GM21526 (cell line): ENCODE measurements around the gene LIMS2.

ENCODE experiments used
- ATAC-seq: cut with Tn5 transposase; IDR thresholded peaks from one replicate; pipeline ENCODE4 v1.9.1; 2021; ENCODE audit warnings: moderate library complexity; ENCODE audit not compliant: unreplicated experiment, low FRiP score

LIMS2 gene

DNA sequence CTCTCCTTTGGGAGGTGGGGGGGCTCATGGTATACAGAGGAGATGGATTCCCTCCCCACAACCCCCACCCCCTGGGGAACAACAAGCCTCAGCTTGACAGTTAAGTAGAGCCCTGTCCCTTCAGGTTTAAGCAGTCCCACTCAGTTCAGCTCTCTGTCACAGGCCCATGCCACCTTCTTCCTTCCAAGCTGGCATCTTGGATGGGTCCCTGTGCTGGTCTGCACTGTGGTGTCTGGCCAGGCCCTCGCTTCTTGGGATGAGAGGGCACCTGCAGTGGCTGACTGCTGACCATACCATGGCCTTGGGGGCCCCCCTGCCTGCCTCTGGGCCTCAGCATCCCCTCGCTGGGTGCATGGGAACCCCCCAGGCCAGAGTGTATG, 49.8 kb downstream of the LIMS2 start:
- no peak for ATAC-seq

- no peak for ATAC-seq
Observed at GRCh38 chr2:127624756-127625571, 50.4 kb downstream of the LIMS2 start.

DNA sequence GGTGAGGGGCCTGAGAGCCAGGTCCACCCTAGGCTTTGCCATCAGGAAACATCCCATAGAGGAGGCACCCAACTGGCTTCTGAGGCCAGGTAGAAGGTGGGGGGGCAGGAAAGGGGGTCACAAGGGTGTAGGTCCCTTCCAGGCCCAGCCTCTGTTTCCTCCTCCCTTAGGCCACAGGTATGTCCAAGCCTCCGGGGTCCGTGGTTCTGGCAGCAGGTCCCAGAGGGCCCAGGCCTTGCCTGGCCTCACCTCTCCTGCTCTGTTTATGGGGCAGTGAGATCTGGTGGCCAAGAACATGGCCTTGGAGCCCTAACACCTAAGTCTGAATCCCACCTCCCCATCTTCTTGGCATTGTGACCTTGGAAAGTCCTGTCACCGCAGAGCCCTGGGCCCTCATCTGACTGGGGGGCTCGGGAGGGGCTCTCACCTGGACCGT, 51.0 kb downstream of the LIMS2 start:
- no peak for ATAC-seq

DNA sequence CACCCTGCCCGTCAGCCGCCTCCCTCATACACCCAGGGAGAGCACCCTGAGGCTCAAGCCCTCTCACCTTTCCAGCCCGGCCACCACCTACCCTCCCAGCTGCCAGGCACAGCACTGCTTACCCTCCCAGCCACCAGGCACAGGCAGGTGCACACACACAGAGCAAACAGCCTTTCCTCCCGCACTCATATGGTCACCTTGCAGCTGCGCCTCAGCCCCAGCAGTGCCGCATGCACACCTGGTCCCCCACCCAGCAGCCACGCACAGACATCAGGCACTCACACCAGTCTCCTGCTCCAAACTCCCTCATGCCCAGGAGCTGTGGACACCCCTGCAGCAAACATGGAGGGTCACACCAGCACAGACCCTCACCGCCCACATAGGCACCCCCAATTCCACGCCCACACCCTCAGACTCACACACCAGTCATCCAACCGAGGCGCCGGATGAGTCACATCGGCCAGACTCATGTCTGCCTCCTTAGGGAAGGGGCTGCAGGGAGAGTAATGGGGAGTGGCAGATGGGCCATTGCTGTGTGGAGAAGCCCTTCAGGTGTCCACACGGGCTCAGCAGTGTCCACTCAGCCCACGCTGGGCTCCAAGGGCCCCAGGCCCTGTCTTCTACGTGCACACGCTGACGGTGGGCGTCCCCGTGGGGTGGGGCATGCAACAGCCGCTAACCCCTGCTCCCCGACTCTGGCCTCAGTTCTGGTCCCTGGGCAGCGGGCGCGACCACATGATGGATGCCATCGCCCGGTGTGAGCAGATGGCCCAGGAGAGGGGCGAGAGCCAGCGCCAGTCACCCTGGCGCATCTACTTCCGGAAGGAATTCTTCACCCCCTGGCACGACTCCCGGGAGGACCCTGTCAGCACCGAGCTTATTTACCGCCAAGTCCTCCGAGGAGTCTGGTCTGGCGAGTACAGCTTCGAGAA, 51.7 kb downstream of the LIMS2 start:
- ATAC-seq: no peak

DNA sequence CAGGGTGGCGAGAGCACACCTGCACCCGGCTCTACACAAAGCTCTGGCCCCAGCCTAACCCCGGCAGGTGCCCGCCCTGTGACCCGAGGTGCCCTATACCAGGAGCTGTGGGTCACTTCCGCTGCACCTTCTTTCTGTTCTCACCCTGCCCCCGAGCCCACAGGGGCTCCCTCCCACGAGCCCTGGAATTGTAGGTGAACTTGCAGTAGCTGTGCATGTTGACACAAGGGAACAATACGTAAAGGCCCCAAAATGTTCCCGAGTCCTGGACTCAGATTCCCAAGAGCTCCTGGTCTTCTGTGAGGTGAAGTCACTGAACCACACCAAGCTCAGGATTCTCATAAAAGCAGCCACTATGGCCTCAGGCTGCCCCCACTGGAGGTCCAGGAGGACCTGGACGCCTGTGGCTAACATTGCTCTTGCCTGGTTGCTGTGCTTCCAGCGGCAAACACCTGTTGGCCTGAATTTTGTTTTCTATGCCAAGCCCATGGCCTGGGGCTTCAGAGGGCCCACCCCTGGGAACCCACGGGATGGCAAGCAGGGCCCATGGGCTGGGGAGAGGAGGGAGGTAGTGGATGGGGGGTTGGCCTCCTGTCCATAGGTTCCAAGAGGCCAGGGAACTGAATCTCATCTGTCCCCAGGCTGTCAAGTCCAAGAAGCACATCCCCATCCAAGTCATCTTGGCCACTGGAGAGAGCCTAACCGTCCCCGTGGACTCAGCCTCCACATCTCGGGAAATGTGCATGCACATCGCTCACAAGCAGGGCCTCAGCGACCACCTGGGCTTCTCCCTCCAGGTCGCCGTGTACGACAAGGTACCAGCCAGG, 52.6 kb downstream of the LIMS2 start:
- no peak for ATAC-seq

DNA sequence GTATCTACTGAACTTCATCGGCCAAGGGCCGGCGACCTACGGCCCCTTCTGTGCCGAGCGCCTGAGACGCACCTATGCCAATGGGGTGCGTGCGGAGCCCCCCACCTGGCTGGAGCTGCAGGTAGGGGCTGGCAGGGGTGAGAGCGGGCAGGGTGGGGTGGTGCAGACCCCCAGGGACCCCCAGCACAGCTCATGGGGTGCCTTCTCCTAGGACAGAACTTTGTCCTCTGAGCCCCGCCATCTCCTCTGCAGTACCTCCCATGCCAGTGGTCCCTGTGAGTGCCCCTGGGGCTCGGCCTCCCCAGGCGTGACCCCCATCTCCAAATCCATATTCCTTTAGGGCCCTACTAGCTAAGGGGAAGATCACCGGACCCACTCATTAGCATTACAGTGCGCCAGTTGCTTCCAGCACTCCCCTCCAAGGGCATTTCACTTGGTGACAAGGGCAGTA, 53.3 kb downstream of the LIMS2 start:
- ATAC-seq: no peak

DNA sequence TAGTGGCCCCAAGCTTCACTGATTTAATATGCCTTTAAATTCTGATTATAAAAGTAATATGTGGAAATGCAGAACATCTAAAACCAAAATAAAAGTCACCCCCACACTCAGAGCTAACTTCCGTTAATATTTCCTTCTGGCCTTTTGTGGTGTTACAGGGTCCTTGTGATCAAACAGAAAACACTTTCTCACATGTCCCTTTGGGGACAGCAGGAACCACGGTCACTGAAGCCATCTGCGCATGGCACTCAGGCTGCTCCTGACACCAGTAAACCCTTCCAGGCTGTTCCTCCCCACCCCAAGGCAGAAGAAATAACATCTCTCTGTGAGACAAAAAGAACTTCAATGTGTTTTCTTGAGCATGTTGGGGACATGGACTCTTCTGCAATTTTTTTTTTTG, 54.5 kb downstream of the LIMS2 start:
- no peak for ATAC-seq

- no peak for ATAC-seq
Observed at GRCh38 chr2:127619877-127620705, 55.2 kb downstream of the LIMS2 start.

GRCh38 chr2:127619203-127619590, 56.1 kb downstream of the LIMS2 start:
- ATAC-seq: no peak

DNA sequence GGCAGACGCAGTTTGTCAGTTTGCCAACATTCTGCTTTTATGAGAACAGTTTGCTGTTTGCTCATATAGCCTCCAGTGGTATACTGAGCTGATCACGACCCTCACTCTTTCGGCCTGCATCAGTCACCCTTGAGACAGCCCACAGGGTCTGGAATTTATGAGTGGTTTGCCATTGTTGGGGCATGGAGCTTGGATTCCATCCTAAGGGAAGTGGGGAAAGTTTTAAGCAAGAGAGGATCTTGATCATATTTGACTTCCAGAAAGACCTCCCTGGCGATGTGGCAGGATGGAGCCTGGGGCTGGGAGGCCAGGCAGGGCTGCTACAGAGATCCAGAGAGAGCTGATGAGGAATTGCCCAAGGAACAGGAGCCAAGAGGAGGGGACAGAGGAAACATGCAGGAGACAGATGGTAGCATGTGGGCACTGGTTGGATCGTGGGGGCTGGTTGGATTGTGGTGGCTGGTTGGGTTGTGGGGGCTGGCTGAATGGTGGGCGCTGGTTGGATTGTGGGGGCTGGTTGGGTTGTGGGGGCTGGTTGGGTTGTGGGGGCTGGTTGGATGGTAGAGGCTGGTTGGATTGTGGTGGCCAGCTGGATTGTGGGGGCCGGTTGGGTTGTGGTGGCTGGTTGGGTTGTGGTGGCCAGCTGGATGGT, 56.7 kb downstream of the LIMS2 start:
- no peak for ATAC-seq

GRCh38 chr2:127615511-127616166, 59.7 kb downstream of the LIMS2 start:
- no peak for ATAC-seq

DNA sequence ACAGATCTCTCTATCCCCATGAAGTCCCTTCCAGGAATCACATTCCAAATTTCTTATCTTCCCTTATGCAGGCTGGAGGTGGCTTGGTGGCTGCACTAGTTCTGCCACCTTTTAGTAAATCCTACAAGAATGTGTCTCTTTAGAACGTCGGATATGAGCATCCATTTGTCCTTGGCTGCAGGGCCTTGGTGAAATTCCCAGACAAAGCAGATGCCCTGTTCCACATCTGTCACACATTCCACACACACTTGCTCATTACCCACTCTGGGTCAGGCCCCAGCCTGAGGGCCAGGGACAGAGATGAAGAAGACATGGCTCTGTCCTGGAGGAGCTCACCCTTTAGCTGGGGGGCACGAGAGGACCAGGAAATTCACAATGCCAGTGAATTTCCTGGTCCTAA, 60.6 kb downstream of the LIMS2 start:
- no peak for ATAC-seq

DNA sequence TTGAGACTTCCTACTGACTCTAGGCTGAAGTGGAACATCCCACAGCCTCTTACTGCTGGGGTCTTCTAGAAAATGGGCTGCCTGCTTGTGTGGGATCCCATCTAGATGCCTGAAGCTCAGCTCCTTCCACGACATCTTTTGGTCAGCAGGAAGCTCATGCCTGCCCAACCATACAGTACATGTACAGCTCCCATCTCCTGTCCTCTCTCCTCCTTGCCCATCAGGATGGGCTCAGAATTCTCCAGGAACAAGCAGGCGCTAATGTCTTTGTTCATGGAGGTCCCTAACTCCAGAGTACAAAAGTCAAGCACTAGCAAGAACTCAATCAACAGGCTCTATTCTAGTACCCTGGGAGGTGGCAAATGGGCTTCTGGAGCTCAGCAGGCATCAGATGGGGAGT, 61.1 kb downstream of the LIMS2 start:
- no peak for ATAC-seq

DNA sequence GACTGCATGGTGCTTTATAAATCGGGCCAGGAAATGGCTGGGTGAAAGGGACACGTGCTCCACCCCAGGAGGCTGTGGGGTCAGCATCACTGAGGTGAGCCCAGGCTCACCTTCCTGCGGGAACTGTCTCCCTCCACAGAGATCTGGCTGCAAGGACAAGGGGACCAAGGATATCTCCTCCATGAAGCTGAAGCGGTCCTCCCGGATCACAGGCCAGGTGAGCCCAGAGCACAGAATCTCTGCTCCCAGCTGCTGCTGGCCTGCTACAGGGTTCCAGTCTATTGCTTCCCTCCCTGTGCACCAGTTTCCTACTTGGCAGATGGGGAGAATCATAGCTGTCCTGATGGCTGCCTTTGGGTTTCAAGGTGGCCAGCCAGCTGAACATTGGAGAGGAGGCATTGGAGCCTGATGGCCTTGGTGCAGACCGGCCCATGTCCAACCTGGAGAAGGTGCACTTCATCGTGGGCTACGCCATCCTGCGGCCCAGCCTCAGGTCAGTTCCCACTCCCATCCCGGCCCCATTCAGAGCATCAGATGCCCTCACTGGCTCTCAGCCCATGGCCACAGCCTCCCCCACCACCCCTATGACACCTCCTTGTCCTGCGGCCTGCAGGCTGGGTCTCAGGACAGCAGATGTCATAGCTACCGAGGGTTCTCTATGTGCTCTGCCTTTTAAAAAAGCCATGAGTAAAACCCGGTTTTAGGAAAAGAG, 63.1 kb downstream of the LIMS2 start:
- no peak for ATAC-seq

DNA sequence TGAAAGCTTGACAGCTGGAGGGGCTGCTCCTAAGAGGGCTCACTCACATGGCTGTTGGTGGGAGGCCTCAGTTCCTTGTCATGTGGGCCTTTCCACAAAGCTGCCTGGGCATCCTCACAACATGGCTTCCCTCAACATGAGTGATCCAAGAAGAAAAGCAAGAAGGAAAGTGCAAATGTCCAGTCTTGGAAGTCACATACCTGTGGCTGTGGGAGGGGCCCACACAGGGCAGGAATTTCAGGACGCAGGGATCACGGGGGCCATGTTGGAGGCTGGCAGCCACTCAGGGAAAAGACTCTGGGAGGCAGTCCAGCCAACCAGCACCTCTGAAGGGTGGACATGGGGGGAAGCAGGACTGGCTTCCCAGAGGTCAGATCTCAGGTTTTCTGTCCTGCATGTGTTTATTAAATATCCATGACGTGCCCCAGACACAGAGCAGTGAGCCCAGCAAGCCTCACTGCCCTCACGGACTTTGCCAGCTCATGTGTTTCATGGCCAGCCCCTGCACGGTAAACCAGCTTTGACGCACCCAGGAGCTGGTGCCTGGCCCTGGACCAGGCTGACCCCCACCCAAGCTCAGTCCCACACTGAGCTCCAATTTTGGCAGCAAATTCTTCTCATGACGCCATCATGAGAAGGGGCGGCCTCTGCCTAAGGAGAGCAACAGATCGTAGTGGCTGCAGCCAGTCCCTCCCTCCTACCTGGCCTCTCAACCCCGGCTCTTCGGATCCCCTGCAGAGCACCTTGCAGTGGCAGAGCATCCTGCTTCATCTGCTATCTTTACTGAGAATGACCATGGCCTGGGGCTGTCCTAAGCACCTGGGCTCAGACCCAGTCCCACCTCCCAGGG, 64.0 kb downstream of the LIMS2 start:
- ATAC-seq: no peak

DNA sequence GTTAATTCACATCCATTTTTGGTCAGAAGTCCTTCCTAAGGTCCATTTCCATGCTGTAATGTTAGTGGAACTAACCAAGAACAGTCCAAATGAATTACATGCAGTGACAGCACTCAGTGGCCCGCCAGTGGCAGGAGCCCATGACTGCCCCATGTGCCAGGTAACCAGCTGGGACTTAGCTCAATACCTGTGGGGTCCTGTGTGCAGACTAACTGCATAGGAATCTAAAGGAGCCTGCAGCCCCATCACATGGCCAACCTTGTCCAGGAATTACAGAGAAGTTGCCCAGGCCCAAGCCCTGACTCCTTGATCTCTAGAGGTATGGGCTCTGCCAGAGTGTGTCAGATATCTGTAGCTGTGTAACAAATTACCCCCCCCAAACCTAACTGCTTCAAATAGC, 64.8 kb downstream of the LIMS2 start:
- ATAC-seq: no peak

GRCh38 chr2:127609818-127610217, 65.5 kb downstream of the LIMS2 start:
- no peak for ATAC-seq
